ENCODE measurements around the gene DYNC1LI1.

The DYNC1LI1 gene

GRCh38 chr3:32492684-32493436, 77.8 kb downstream of the DYNC1LI1 start:
- DNase-seq (ENCODE audit: low spot score) = no peak

- no peak for DNase-seq (ENCODE audit: low spot score)
These were observed 82.1 kb downstream of the DYNC1LI1 start for GRCh38 chr3:32488474-32489008.

- no peak for DNase-seq (ENCODE audit: low spot score)
These were observed 82.7 kb downstream of the DYNC1LI1 start for GRCh38 chr3:32487781-32488473.

- DNase-seq (ENCODE audit: low spot score) = no peak
These were observed 86.2 kb downstream of the DYNC1LI1 start for GRCh38 chr3:32484436-32484835.

- DNase-seq (ENCODE audit: low spot score) = no peak
These were observed 86.9 kb downstream of the DYNC1LI1 start for GRCh38 chr3:32483772-32484171.

- no peak for DNase-seq (ENCODE audit: low spot score)
These were observed 88.0 kb downstream of the DYNC1LI1 start for GRCh38 chr3:32482693-32483092.

- DNase-seq (ENCODE audit: low spot score) = no peak
These were observed 88.6 kb downstream of the DYNC1LI1 start for GRCh38 chr3:32481791-32482631.

- DNase-seq (ENCODE audit: low spot score) = no peak
These were observed 90.1 kb downstream of the DYNC1LI1 start for GRCh38 chr3:32480604-32481003.
